ENCODE results near the gene NELFA. TPM values are rescaled to one million over a fixed set of nuclear protein-coding genes. Genes with fewer than 3 reads are reported as not detected.

Gene NELFA
- total and polyA plus RNA-seq, 8 donors, result 13.6 to 30.9 (median 19.1) TPM

GRCh38 chr4:2043396-2044118 is 34.8 kb upstream of the NELFA start:
- TF ChIP-seq CTCF (IDR thresholded peaks at IDR 0.05), result no peak
- peak in 2 of 6 donors; percentile 34 to 77 for DNase-seq
- Histone ChIP-seq H3K9me3 (no peaks in the 10 kb centered on the region), H3K4me3 (no peak overlapping the region), H3K4me1 (peaks cover 0 to 5% (median 0%) of the 10 kb centered on the region in 3 donors), H3K27me3 (no peaks in the 10 kb centered on the region), H3K27ac (no peak overlapping the region), H3K36me3 (no peaks in the 10 kb centered on the region)
- no peak for ATAC-seq
- WGBS, 2 donors, result 75 to 84% methylated on average over 18 of the region's 18 CpGs
- intact Hi-C loops (cut with DNase I), result no loop called here
- no peak for FAIRE-seq

- H3K4me1 ChIP-seq, result peaks cover 0 to 5% (median 0%) of the 10 kb centered on the region in 3 donors
- ATAC-seq, result no peak
- H3K9me3 ChIP-seq, result no peaks in the 10 kb centered on the region
- H3K4me3 ChIP-seq, result peak overlapping the region in 1 of 4 donors; percentile 85
- no peak for FAIRE-seq
- H3K36me3 ChIP-seq, result no peaks in the 10 kb centered on the region
- whole genome bisulfite sequencing, 2 donors, result 81 to 89% methylated on average over 8 of the region's 8 CpGs
- H3K27ac ChIP-seq, result no peak overlapping the region
- H3K27me3 ChIP-seq, result no peaks in the 10 kb centered on the region
- no peak for TF ChIP-seq CTCF (IDR thresholded peaks at IDR 0.05)
- peak in 1 of 6 donors; percentile 59 for DNase-seq
- intact Hi-C loops (cut with DNase I), result no loop called here
Measured at GRCh38 chr4:2042947-2043395, 34.2 kb upstream of the NELFA start.

- peaks cover 0 to 5% (median 0%) of the 10 kb centered on the region in 3 donors for H3K4me1 ChIP-seq
- H3K27ac ChIP-seq, result no peak overlapping the region
- no peak for TF ChIP-seq CTCF (IDR thresholded peaks at IDR 0.05)
- no peaks in the 10 kb centered on the region for H3K27me3 ChIP-seq
- WGBS, 2 donors, result 3 to 4% methylated on average over 34 to 80 of the region's 80 CpGs
- FAIRE-seq (no peak), DNase-seq (peak in 3 of 6 donors; percentile 57 to 80 (median 79)), ATAC-seq (peak; percentile 43 to 63 (median 56))
- peak overlapping the region; percentile 56 to 85 (median 64) for H3K4me3 ChIP-seq
- no peaks in the 10 kb centered on the region for H3K9me3 ChIP-seq
- H3K36me3 ChIP-seq, result no peaks in the 10 kb centered on the region
- intact Hi-C loops (cut with DNase I), result no loop called here
Measured at GRCh38 chr4:2042204-2042946, 33.6 kb upstream of the NELFA start.

- Histone ChIP-seq H3K36me3 (no peaks in the 10 kb centered on the region), H3K4me1 (peaks cover 0 to 5% (median 0%) of the 10 kb centered on the region in 3 donors), H3K9me3 (no peaks in the 10 kb centered on the region), H3K27ac (no peak overlapping the region), H3K4me3 (peak overlapping the region; percentile 56 to 85 (median 64)), H3K27me3 (no peaks in the 10 kb centered on the region)
- ATAC-seq (peak; percentile 78 to 86 (median 83)), FAIRE-seq (no peak), DNase-seq (peak; percentile 72 to 94 (median 82))
- intact Hi-C loops (cut with DNase I), result no loop called here
- WGBS, 2 donors, result 1% methylated on average over 84 to 94 of the region's 94 CpGs
- TF ChIP-seq CTCF (IDR thresholded peaks at IDR 0.05), result no peak
Measured at GRCh38 chr4:2041239-2042130, 32.7 kb upstream of the NELFA start.
